ENCODE measurements around the gene KRTAP2-1.
"Not testable (repeated sequence)": the region's sequence is repeated elsewhere in the genome, so short reads cannot be mapped to it uniquely, and the experiment has no call there.

- TF ChIP-seq CTCF (IDR thresholded peaks at IDR 0.05); EZH2 (IDR thresholded peaks at IDR 0.05; ENCODE audit: borderline replicate concordance, insufficient read depth, low read depth, low read length, poor library complexity, severe bottlenecking): not testable (repeated sequence)
Measured at GRCh38 chr17:41084100-41084856, 37.2 kb upstream of the KRTAP2-1 start, which contains the start of gene KRTAP4-7.
